OCI-LY1 (cell line): ENCODE results near the gene WNK1.

ENCODE experiments used
- H2AFZ ChIP-seq: fragments of 200-600 bp; sonication (generic), shearing (Covaris generic); 2 replicates; pipeline ENCODE4 v1.6.0; 2014; ENCODE audit warnings: antibody characterized with exemption, mild to moderate bottlenecking, low read length
- H3F3A ChIP-seq: fragments of 200-600 bp; sonication (generic), shearing (Covaris generic); 2 replicates; pipeline ENCODE4 v1.6.0; 2014; ENCODE audit warnings: mild to moderate bottlenecking, antibody characterized with exemption, low read length, moderate library complexity; ENCODE audit not compliant: insufficient read depth
- H3K27ac ChIP-seq: fragments of 200-600 bp; sonication (generic); 2 replicates; pipeline ENCODE4 v1.5.1; 2014; ENCODE audit warnings: low read length, mixed run types, mild to moderate bottlenecking, low read depth; ENCODE audit not compliant: poor library complexity, severe bottlenecking
- H3K27me3 ChIP-seq: fragments of 200-600 bp; sonication (generic); 2 replicates; pipeline ENCODE4 v1.6.0; 2014; ENCODE audit warnings: antibody characterized with exemption, mild to moderate bottlenecking, low read length, moderate library complexity; ENCODE audit not compliant: insufficient read depth
- H3K36me3 ChIP-seq: fragments of 200-600 bp; sonication (generic); 2 replicates; pipeline ENCODE4 v1.6.1; 2014; ENCODE audit warnings: mild to moderate bottlenecking, antibody characterized with exemption, low read length, moderate library complexity, mixed read lengths; ENCODE audit not compliant: insufficient read depth
- H3K4me1 ChIP-seq: fragments of 200-600 bp; sonication (generic); 2 replicates; pipeline ENCODE4 v1.5.1; 2014; ENCODE audit warnings: mild to moderate bottlenecking, low read length, moderate library complexity; ENCODE audit not compliant: insufficient read depth, severe bottlenecking
- H3K4me2 ChIP-seq: fragments of 200-600 bp; sonication (generic), shearing (Covaris generic); 2 replicates; pipeline ENCODE4 v1.6.1; 2014; ENCODE audit warnings: low read length
- H3K4me3 ChIP-seq: fragments of 200-600 bp; sonication (generic); 2 replicates; pipeline ENCODE4 v1.5.1; 2014; ENCODE audit warnings: low read length, low read depth, mild to moderate bottlenecking, mixed read lengths; ENCODE audit not compliant: poor library complexity, severe bottlenecking
- H3K79me2 ChIP-seq: fragments of 200-600 bp; shearing (Covaris generic); 2 replicates; pipeline ENCODE4 v1.6.1; 2016; ENCODE audit warnings: mixed run types, low read length, mixed read lengths; ENCODE audit not compliant: insufficient read depth
- H3K9ac ChIP-seq: fragments of 200-600 bp; sonication (generic), shearing (Covaris generic); 2 replicates; pipeline ENCODE4 v1.6.1; 2014; ENCODE audit warnings: mild to moderate bottlenecking, low read length, mixed read lengths
- H3K9me2 ChIP-seq: fragments of 200-600 bp; sonication (generic), shearing (Covaris generic); 2 replicates; pipeline ENCODE4 v1.6.1; 2014; ENCODE audit warnings: low read depth, mild to moderate bottlenecking, low read length, mixed read lengths
- H3K9me3 ChIP-seq: fragments of 200-600 bp; shearing (Covaris generic); 2 replicates; pipeline ENCODE4 v1.6.1; 2014; ENCODE audit warnings: low read length, mixed read lengths
- H4K20me1 ChIP-seq: fragments of 200-600 bp; sonication (generic), shearing (Covaris generic); 2 replicates; pipeline ENCODE4 v1.6.0; 2016; ENCODE audit warnings: mild to moderate bottlenecking, low read length; ENCODE audit not compliant: insufficient read depth
- CTCF ChIP-seq: fragments of 200-600 bp; sonication (generic), shearing (Covaris generic); IDR thresholded peaks from 2 replicates; pipeline ENCODE4 v1.5.1; 2017; ENCODE audit warnings: mild to moderate bottlenecking, antibody characterized with exemption, low read length, moderate library complexity, mixed read lengths
- EZH2 ChIP-seq: fragments of 200-600 bp; sonication (generic), shearing (Covaris generic); IDR thresholded peaks from 2 replicates; pipeline ENCODE4 v1.8.0; 2017; ENCODE audit warnings: borderline replicate concordance, mixed run types, mild to moderate bottlenecking, antibody characterized with exemption, low read length, moderate library complexity, mixed read lengths

The WNK1 gene

GRCh38 chr12:709455-710020, 42.8 kb upstream of the WNK1 start:
- no peaks in the 10 kb centered on the region for H4K20me1 ChIP-seq
- H3K27ac ChIP-seq, result no peak overlapping the region
- H3K27me3 ChIP-seq, result no peaks in the 10 kb centered on the region
- 0 out of 2 replicates have a peak, but pooled peaks cover 3% of the 10 kb centered on the region for H3F3A ChIP-seq
- H3K36me3 ChIP-seq, result no peaks in the 10 kb centered on the region
- no peak overlapping the region for H3K4me2 ChIP-seq
- no peak overlapping the region for H2AFZ ChIP-seq
- H3K9ac ChIP-seq, result no peak overlapping the region
- H3K79me2 ChIP-seq, result no peaks in the 10 kb centered on the region
- no peaks in the 10 kb centered on the region for H3K9me2 ChIP-seq
- H3K9me3 ChIP-seq, result no peaks in the 10 kb centered on the region
- no peak overlapping the region for H3K4me3 ChIP-seq
- TF ChIP-seq CTCF (no peak), EZH2 (no peak)
- peaks cover 9% of the 10 kb centered on the region for H3K4me1 ChIP-seq

- Histone ChIP-seq H3K4me1 (peaks cover 25% of the 10 kb centered on the region), H3K4me3 (no peak overlapping the region), H3K79me2 (no peaks in the 10 kb centered on the region), H3K9me3 (no peaks in the 10 kb centered on the region), H3K9me2 (no peaks in the 10 kb centered on the region), H2AFZ (no peak overlapping the region), H3K36me3 (no peaks in the 10 kb centered on the region), H3K4me2 (no peak overlapping the region), H3K9ac (no peak overlapping the region), H3F3A (0 out of 2 replicates have a peak, but pooled peaks cover 3% of the 10 kb centered on the region), H3K27ac (peak overlapping the region; percentile 31), H3K27me3 (no peaks in the 10 kb centered on the region), H4K20me1 (no peaks in the 10 kb centered on the region)
- no peak for TF ChIP-seq CTCF
- no peak for TF ChIP-seq EZH2
Measured at GRCh38 chr12:712172-712863, 40.1 kb upstream of the WNK1 start.

- Histone ChIP-seq H3K79me2 (no peaks in the 10 kb centered on the region), H4K20me1 (no peaks in the 10 kb centered on the region), H2AFZ (no peak overlapping the region), H3K9ac (no peak overlapping the region), H3K9me3 (no peaks in the 10 kb centered on the region), H3K4me1 (peaks cover 28% of the 10 kb centered on the region), H3K4me2 (no peak overlapping the region), H3K4me3 (no peak overlapping the region), H3K27me3 (no peaks in the 10 kb centered on the region), H3F3A (0 out of 2 replicates have a peak, but pooled peaks cover 3% of the 10 kb centered on the region), H3K27ac (no peak overlapping the region), H3K36me3 (no peaks in the 10 kb centered on the region), H3K9me2 (no peaks in the 10 kb centered on the region)
- TF ChIP-seq EZH2 (no peak), CTCF (no peak)
Measured at GRCh38 chr12:713281-713875, 39.0 kb upstream of the WNK1 start.
